GM23248 (cell line): Measurements from ENCODE around the gene GNE.

Experiments
- EZH2 ChIP-seq: fragments of 200-600 bp; sonication (generic); IDR thresholded peaks from 2 replicates; pipeline ENCODE4 v1.6.1; 2018; ENCODE audit warnings: antibody characterized with exemption, mild to moderate bottlenecking; ENCODE audit not compliant: insufficient read depth, poor library complexity, severe bottlenecking
- EZH2phosphoT487 ChIP-seq: fragments of 200-600 bp; sonication (generic); IDR thresholded peaks from 2 replicates; pipeline ENCODE4 v1.6.1; 2018; ENCODE audit warnings: antibody characterized with exemption, moderate library complexity, mild to moderate bottlenecking, low read depth; ENCODE audit not compliant: insufficient read depth

DNA sequence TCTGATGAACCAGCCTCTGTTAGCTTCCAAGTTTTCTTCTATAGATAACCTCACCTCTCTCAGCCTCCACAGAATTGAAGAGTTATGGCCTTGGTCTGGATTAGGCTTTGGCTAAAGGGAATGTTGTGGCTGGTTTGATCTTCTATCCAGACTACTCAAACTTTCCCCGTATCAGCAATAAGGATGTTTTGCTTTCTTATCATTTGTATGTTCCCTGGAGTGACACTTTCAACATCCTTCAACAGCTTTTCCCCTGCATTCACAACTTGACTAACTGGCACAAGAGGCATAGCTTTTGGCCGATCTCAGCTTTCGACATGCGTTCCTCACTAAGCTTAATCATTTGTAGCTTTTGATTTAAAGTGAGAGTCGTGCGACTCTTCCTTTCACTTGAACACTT is 28.1 kb upstream of the GNE start:
- TF ChIP-seq EZH2 = no peak
- TF ChIP-seq EZH2phosphoT487 = no peak
